GM19324 (cell line): ENCODE results near the gene WDR33.

Experiments
- ATAC-seq: cut with Tn5 transposase; IDR thresholded peaks from one replicate; pipeline ENCODE4 v1.9.1; 2021; ENCODE audit warnings: mild to moderate bottlenecking, moderate library complexity; ENCODE audit not compliant: unreplicated experiment, low FRiP score

WDR33 gene

GRCh38 chr2:127701193-127701650 is 109.7 kb downstream of the WDR33 start, which contains the start of gene SFT2D3:
Gene SFT2D3 (plus strand): TSS chr2:127701497. CDS start chr2:127701529, 32 bp downstream.
- peak; percentile 73 for ATAC-seq

- ATAC-seq, result peak; percentile 52
Measured at GRCh38 chr2:127700527-127701192, 110.3 kb downstream of the WDR33 start.

GRCh38 chr2:127698553-127699355 is 112.2 kb downstream of the WDR33 start:
- ATAC-seq, result no peak

GRCh38 chr2:127697482-127698180 is 113.3 kb downstream of the WDR33 start:
- no peak for ATAC-seq

- no peak for ATAC-seq
Measured at GRCh38 chr2:127695491-127696472, 115.2 kb downstream of the WDR33 start.

- no peak for ATAC-seq
Measured at GRCh38 chr2:127694986-127695385, 116.0 kb downstream of the WDR33 start.

GRCh38 chr2:127690696-127691095 is 120.3 kb downstream of the WDR33 start:
- no peak for ATAC-seq

- no peak for ATAC-seq
Measured at GRCh38 chr2:127688405-127688804, 122.6 kb downstream of the WDR33 start.

GRCh38 chr2:127685410-127686080 is 125.4 kb downstream of the WDR33 start:
- ATAC-seq, result no peak

- ATAC-seq, result no peak
Measured at GRCh38 chr2:127683757-127684156, 127.2 kb downstream of the WDR33 start.

- ATAC-seq, result no peak
Measured at GRCh38 chr2:127683056-127683455, 127.9 kb downstream of the WDR33 start.

GRCh38 chr2:127681976-127682857 is 128.8 kb downstream of the WDR33 start:
- ATAC-seq, result no peak

- no peak for ATAC-seq
Measured at GRCh38 chr2:127681288-127681804, 129.6 kb downstream of the WDR33 start.

- no peak for ATAC-seq
Measured at GRCh38 chr2:127680706-127681287, 130.2 kb downstream of the WDR33 start.

- no peak for ATAC-seq
Measured at GRCh38 chr2:127679680-127680361, 131.2 kb downstream of the WDR33 start.

- no peak for ATAC-seq
Measured at GRCh38 chr2:127678991-127679390, 132.0 kb downstream of the WDR33 start.

GRCh38 chr2:127678531-127678930 is 132.4 kb downstream of the WDR33 start:
- no peak for ATAC-seq
